ENCODE results near the gene KLHL20.
"Not testable (repeated sequence)": the region's sequence is repeated elsewhere in the genome, so short reads cannot be mapped to it uniquely, and the experiment has no call there.

- TF ChIP-seq CTCF, POLR2AphosphoS5, POLR2A (IDR thresholded peaks at IDR 0.05): not testable (repeated sequence)
Observed at GRCh38 chr1:173736104-173736503, 21.3 kb downstream of the KLHL20 start.
